Ovary (tissue), 3 donors: ENCODE results near the gene DENND1A.

Experiments used
- CTCF ChIP-seq, 3 donors: fragments of 450-650 bp in 2 of 3; fragments of 200-600 bp in 1 of 3; IDR thresholded peaks; one replicate each; pipeline versions ENCODE4 v1.5.1 to v1.8.0; 2016 to 2022; ENCODE audit warnings: antibody characterized with exemption in 3 of 3, mild to moderate bottlenecking in 1 of 3
- EP300 ChIP-seq: sonication (generic); formaldehyde crosslinking; IDR thresholded peaks from one replicate; pipeline ENCODE4 v1.6.1; 2017; ENCODE audit warnings: antibody characterized with exemption
- POLR2A ChIP-seq: fragments of 450-650 bp; IDR thresholded peaks from one replicate; pipeline ENCODE4 v1.6.1; 2017; ENCODE audit warnings: antibody characterized with exemption, mild to moderate bottlenecking, moderate library complexity
- donor health status: DM: no; HTN: no; CAD: no.

- no peak for TF ChIP-seq CTCF (IDR thresholded peaks at IDR 0.05)
- TF ChIP-seq POLR2A = no peak
- TF ChIP-seq EP300 = no peak
These were observed 154.3 kb downstream of the DENND1A start for GRCh38 chr9:123775289-123776284.
